GM19463 (cell line): ENCODE results near the gene WRNIP1.
"Not testable (repeated sequence)": the region's sequence is repeated elsewhere in the genome, so short reads cannot be mapped to it uniquely, and the experiment has no call there.

Experiments used
- ATAC-seq: cut with Tn5 transposase; IDR thresholded peaks from one replicate; pipeline ENCODE4 v1.9.1; 2021; ENCODE audit warnings: mild to moderate bottlenecking, moderate library complexity; ENCODE audit not compliant: unreplicated experiment

Gene WRNIP1

GRCh38 chr6:2760882-2761842 lies 4.0 kb upstream of the WRNIP1 start:
- no peak for ATAC-seq

- ATAC-seq, result not testable (repeated sequence)
Measured at GRCh38 chr6:2762868-2763267, 2.3 kb upstream of the WRNIP1 start.

GRCh38 chr6:2763345-2763841 lies 1.8 kb upstream of the WRNIP1 start:
- ATAC-seq, result no peak

GRCh38 chr6:2763876-2764540 lies 1.2 kb upstream of the WRNIP1 start:
- ATAC-seq, result no peak

GRCh38 chr6:2764610-2765165 lies 505 bp upstream of the WRNIP1 start:
- peak; percentile 55 for ATAC-seq

GRCh38 chr6:2765896-2766766 lies 938 bp downstream of the WRNIP1 start:
- ATAC-seq, result peak; percentile 27

GRCh38 chr6:2766767-2767656 lies 1.8 kb downstream of the WRNIP1 start:
- no peak for ATAC-seq

- ATAC-seq, result no peak
Measured at GRCh38 chr6:2767657-2768524, 2.7 kb downstream of the WRNIP1 start.

GRCh38 chr6:2768696-2769095 lies 3.5 kb downstream of the WRNIP1 start:
- no peak for ATAC-seq

- no peak for ATAC-seq
Measured at GRCh38 chr6:2770171-2770570, 5.0 kb downstream of the WRNIP1 start.

GRCh38 chr6:2771079-2771478 lies 5.9 kb downstream of the WRNIP1 start:
- ATAC-seq, result no peak

GRCh38 chr6:2772840-2773239 lies 7.6 kb downstream of the WRNIP1 start:
- no peak for ATAC-seq

GRCh38 chr6:2773449-2773848 lies 8.3 kb downstream of the WRNIP1 start:
- no peak for ATAC-seq

GRCh38 chr6:2775003-2775402 lies 9.8 kb downstream of the WRNIP1 start:
- no peak for ATAC-seq

- no peak for ATAC-seq
Measured at GRCh38 chr6:2777249-2777648, 12.1 kb downstream of the WRNIP1 start.

GRCh38 chr6:2780102-2780737 lies 15.0 kb downstream of the WRNIP1 start:
- ATAC-seq, result no peak

- no peak for ATAC-seq
Measured at GRCh38 chr6:2781685-2782355, 16.6 kb downstream of the WRNIP1 start.

- ATAC-seq, result no peak
Measured at GRCh38 chr6:2782356-2782708, 17.1 kb downstream of the WRNIP1 start.
